Renal cortex interstitium (tissue), 11 donors: ENCODE results near the gene ANKIB1. TPM values are rescaled to one million over a fixed set of nuclear protein-coding genes. Genes with fewer than 3 reads are reported as not detected.
A peak's percentile ranks its signal among the peaks of the same experiment; 100 is the strongest.
"Not testable (repeated sequence)": the region's sequence is repeated elsewhere in the genome, so short reads cannot be mapped to it uniquely, and the experiment has no call there.

Experiments used
- DNase-seq, 11 donors: peaks; one replicate each; pipeline ENCODE4 v3.0.0-alpha.2; 2013; ENCODE audit warnings: low read depth in 9 of 11, low spot score in 4 of 11; ENCODE audit errors: extremely low read depth in 1 of 11
- polyA plus RNA-seq, 3 donors: library from polyadenylated mRNA; unstranded; fragments of 120-200 nt; gene quantifications; one replicate each; pipeline ENCODE4 v1.2.1, GENCODE V29; 2013; ENCODE audit not compliant: insufficient read length in 3 of 3

The ANKIB1 gene
- polyA plus RNA-seq, 3 donors: 43.9 to 55.5 (median 46.1) TPM

- DNase-seq: no peak
Measured at GRCh38 chr7:92362131-92362530, 116.4 kb downstream of the ANKIB1 start.

GRCh38 chr7:92366730-92367129, 121.0 kb downstream of the ANKIB1 start:
- no peak for DNase-seq

- DNase-seq: no peak
Measured at GRCh38 chr7:92368741-92369140, 123.0 kb downstream of the ANKIB1 start.

GRCh38 chr7:92375013-92375412, 129.2 kb downstream of the ANKIB1 start:
- no peak for DNase-seq

- DNase-seq: no peak
Measured at GRCh38 chr7:92391071-92391470, 145.3 kb downstream of the ANKIB1 start.

GRCh38 chr7:92397542-92397941, 151.8 kb downstream of the ANKIB1 start:
- no peak for DNase-seq

- no peak for DNase-seq
Measured at GRCh38 chr7:92400013-92400412, 154.2 kb downstream of the ANKIB1 start.

GRCh38 chr7:92402920-92403759, 157.4 kb downstream of the ANKIB1 start:
- DNase-seq: peak in 1 of 11 donors; percentile 3

- no peak for DNase-seq
Measured at GRCh38 chr7:92403760-92404074, 157.9 kb downstream of the ANKIB1 start.

- DNase-seq: no peak
Measured at GRCh38 chr7:92404170-92404614, 158.4 kb downstream of the ANKIB1 start.

GRCh38 chr7:92409357-92409756, 163.6 kb downstream of the ANKIB1 start:
- DNase-seq: no peak

- not testable (repeated sequence) for DNase-seq
Measured at GRCh38 chr7:92410162-92410561, 164.4 kb downstream of the ANKIB1 start.

GRCh38 chr7:92412745-92413144, 167.0 kb downstream of the ANKIB1 start:
- no peak for DNase-seq

GRCh38 chr7:92413550-92413949, 167.8 kb downstream of the ANKIB1 start:
- DNase-seq: no peak

GRCh38 chr7:92415225-92415624, 169.5 kb downstream of the ANKIB1 start:
- DNase-seq: no peak

- no peak for DNase-seq
Measured at GRCh38 chr7:92417913-92418312, 172.1 kb downstream of the ANKIB1 start.

GRCh38 chr7:92421676-92422435, 176.1 kb downstream of the ANKIB1 start:
- peak; percentile 20 to 51 (median 28) for DNase-seq

- no peak for DNase-seq
Measured at GRCh38 chr7:92422926-92423325, 177.2 kb downstream of the ANKIB1 start.

- DNase-seq: no peak
Measured at GRCh38 chr7:92423710-92424131, 177.9 kb downstream of the ANKIB1 start.

GRCh38 chr7:92425311-92425947, 179.7 kb downstream of the ANKIB1 start:
- DNase-seq: no peak
